ENCODE measurements around the gene F7.

The F7 gene

DNA sequence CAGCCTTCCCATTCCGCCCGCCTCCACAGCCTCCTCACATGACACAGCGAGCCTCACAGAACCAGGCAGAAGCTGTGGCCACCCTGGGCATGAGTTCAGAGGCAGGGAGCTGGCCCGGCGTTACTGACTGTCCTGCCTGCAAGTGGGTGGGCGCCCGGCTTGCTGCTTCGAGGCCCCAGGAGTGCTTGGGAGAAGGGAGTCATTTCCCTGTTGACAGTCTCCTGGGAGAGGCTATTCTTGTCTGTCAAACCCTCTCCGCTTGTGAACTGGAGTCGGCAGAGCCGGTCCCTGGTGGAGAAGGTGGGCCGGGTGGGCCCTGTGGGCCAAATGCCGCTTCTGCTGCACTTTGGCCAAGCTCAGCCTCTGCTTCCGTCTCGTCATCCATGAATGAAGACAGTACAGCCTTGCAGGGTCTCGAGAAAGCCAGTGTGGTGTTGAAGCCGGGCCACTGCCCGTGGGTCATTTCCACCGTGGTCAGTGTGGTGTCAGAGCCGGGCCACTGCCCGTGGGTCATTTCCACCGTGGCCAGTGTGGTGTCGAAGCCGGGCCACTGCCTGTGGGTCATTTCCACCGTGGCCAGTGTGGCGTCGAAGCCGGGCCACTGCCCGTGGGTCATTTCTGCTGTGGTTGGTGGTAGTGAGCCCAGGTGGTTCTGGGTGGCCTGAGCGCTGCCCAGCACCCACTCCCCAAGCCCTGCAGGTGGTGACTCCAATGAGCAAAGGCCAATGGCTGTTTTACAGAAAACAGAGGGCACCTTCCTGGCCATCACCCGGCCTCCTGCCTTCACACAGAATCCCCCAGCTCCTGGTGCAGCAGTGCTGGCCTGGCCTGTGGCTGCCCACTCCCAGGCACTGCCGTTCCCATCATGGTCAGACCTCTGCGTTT, 13.5 kb upstream of the F7 start:
- DNase-seq (ENCODE audit: low spot score), result no peak
- H3K27ac ChIP-seq, result no peak overlapping the region
- TF ChIP-seq, protein P1, sequence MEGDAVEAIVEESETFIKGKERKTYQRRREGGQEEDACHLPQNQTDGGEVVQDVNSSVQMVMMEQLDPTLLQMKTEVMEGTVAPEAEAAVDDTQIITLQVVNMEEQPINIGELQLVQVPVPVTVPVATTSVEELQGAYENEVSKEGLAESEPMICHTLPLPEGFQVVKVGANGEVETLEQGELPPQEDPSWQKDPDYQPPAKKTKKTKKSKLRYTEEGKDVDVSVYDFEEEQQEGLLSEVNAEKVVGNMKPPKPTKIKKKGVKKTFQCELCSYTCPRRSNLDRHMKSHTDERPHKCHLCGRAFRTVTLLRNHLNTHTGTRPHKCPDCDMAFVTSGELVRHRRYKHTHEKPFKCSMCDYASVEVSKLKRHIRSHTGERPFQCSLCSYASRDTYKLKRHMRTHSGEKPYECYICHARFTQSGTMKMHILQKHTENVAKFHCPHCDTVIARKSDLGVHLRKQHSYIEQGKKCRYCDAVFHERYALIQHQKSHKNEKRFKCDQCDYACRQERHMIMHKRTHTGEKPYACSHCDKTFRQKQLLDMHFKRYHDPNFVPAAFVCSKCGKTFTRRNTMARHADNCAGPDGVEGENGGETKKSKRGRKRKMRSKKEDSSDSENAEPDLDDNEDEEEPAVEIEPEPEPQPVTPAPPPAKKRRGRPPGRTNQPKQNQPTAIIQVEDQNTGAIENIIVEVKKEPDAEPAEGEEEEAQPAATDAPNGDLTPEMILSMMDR (IDR thresholded peaks at IDR 0.05), result no peak
- no peak overlapping the region for H3K4me3 ChIP-seq

DNA sequence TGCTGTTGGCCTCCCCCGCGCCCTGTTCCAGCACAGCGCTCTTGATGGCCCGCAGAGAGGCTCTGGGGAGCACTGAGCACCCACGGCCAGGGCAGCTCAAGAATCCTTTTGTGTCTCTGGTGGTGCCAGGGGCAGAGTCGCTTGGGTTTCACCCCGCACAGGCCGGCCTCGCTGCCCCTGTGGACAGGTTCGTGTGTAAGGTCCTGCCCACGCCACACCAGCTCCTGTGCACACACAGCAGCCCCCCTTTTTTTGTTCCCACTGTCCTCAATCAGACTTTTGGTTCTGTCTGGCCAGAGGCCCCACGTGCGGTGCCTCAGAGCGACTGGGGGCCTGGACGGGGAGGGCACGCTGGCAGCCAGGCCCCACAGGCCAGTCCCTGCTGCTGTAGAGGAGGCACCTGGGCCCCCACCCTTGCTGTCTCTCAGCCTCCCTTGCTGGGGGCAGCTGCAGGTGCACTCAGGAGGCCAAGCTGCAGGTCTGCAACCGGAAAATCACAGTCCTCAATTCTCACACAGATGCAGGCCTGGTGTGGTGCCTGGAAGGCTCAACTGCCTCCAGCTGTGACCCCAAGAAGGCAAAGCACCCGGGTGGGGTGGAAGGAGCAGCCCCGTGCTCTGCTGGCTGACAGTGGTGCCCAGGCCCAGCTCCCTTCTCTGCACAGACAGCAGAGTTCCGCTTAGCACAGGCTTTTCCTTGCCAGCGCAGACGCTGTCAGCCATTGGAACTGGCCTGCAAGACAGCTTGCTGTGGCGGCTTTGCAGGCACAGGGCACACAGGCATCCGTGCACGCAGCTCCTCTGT, 12.6 kb upstream of the F7 start:
- Histone ChIP-seq H3K27ac (no peak overlapping the region), H3K4me3 (no peak overlapping the region)
- TF ChIP-seq, protein P1 (IDR thresholded peaks at IDR 0.05), result no peak
- DNase-seq (ENCODE audit: low spot score), result no peak

DNA sequence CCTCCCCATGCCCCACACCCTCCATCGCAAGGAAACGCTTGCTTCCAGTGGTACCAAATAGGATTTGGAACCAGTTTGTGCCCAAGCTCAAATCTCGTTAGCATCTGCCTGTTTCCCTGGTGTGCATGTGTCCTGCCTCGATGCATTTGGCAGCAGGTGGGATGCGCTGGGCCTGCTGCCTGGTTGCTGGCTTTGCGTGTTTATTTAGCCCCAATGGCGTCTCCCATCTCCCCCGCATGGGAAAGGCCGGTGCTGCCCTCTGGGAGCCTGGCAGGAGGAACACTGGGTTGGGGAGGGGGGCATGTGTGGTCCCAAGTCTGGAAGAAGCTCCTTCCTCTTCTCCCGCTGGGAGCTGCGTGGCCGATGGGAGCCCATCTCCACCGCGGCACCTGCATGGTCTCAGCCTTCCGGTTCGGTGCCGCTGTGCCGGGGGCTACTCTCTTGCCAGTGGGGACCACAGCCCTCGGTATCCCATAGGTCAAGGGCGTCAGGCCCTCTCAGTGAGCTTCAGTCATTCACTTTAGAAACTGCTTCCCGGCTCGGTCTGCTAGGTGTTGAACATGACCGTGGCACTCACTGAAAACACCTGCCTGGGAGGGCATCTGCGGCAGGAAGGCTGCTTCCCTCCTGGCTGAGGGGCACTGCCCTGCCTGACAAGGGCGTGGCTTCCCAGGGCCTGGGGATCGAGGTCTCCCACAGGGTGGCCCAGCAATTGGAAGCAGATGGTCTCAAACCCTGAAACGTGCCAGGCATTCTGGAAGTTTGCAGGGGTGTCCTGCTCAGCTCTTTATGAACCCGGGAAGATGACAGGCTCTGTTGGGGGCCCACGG, 11.8 kb upstream of the F7 start:
- H3K27ac ChIP-seq, result no peak overlapping the region
- TF ChIP-seq, protein P1 (IDR thresholded peaks at IDR 0.05), result no peak
- no peak for DNase-seq (ENCODE audit: low spot score)
- H3K4me3 ChIP-seq, result no peak overlapping the region

DNA sequence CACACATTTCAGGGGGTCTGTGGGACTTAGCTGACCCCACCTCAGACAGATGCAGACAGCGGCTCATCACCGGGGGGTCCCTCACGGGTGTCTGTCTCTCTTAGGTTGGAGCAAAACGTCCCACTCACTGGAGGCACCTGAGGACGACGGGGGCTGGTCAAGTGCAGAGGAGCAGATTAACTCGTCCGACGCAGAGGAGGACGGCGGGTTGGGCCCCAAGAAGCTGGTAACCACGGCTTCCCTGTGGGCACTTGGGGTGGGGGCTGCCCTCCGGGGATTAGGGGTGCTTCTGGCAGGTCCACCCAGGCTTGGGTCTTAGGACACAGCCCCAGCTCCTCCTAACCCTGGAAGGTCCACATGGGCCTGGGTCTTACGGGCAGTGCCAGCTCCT, 11.2 kb upstream of the F7 start:
- H3K27ac ChIP-seq, result no peak overlapping the region
- TF ChIP-seq, protein P1 (IDR thresholded peaks at IDR 0.05), result no peak
- no peak for DNase-seq (ENCODE audit: low spot score)
- H3K4me3 ChIP-seq, result no peak overlapping the region

DNA sequence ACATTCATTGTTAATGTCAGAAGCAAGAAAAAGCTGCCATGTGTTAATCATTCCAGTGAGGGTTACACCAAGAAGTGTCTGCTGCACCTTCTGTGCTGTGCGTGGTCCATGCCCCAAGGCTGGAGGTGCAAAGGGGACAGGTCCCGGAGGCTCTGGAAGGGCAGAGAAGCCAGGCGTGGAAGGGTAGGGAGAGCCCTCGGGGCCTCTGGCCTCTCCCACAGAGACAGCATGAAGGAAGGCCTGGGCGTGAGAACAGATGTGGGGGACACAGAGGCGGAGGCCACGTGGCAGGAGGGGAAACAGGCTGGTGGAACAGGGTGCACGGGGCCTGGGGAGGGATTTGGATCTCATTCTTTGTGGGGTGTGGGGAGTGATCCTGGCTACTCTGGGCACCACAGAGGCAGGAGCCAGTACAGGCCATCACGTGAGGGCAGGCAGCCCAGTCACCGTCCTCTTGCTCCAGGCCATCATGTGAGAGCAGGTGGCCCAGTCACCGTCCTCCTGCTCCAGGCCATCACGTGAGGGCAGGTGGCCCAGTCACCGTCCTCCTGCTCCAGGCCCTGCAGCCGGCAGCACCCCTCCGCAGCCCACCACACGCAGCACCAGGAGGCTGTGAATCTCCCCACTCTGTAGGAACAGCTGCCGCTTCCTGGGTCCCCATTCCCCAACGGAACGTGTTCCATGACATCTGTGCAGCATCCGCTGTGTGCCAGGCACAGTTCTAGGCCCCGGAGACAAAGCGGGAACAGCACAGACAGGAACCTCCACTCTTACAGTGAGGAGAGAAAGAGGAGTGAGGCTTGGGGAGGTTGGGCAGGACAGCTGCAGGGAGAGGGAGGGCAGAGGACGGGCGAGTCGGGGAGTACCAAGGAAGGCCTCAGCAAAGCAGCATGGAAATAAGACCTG, 10.2 kb upstream of the F7 start:
- TF ChIP-seq, protein P1 (IDR thresholded peaks at IDR 0.05), result no peak
- Histone ChIP-seq H3K27ac (no peak overlapping the region), H3K4me3 (no peak overlapping the region)
- no peak for DNase-seq (ENCODE audit: low spot score)

Measured in coronary artery (tissue), 2 donors.